GM12878 (cell line): Measurements from ENCODE around the gene CCDC85B. TPM values are rescaled to one million over a fixed set of nuclear protein-coding genes. Genes with fewer than 3 reads are reported as not detected.

Experiments
- CBFB ChIP-seq: IDR thresholded peaks from 2 replicates; pipeline ENCODE4 v1.6.1; 2016; ENCODE audit warnings: antibody characterized with exemption, low read depth
- CHD2 ChIP-seq: IDR thresholded peaks from 2 replicates; pipeline ENCODE4 v1.6.1; 2011; ENCODE audit warnings: low read depth, low read length, improper control_type of control experiment, borderline replicate concordance
- CREB1 ChIP-seq: IDR thresholded peaks from 2 replicates; pipeline ENCODE4 v1.6.1; 2012; ENCODE audit warnings: low read depth, mild to moderate bottlenecking, inconsistent platforms
- IKZF1 ChIP-seq: fragments of 450-650 bp; conservative IDR thresholded peaks from 2 replicates; pipeline ENCODE4 v1.6.1; 2017; ENCODE audit warnings: antibody characterized with exemption, mild to moderate bottlenecking
- KDM1A ChIP-seq: fragments of 200-600 bp; sonication (generic); IDR thresholded peaks from 2 replicates; pipeline ENCODE4 v1.6.1; 2016; ENCODE audit warnings: borderline replicate concordance
- NFYA ChIP-seq: IDR thresholded peaks from 2 replicates; pipeline ENCODE4 v1.6.1; 2011; ENCODE audit warnings: low read depth, mild to moderate bottlenecking, low read length, improper control_type of control experiment, borderline replicate concordance
- NR2C1 ChIP-seq: fragments of 450-650 bp; IDR thresholded peaks from 2 replicates; pipeline ENCODE4 v1.6.1; 2017; ENCODE audit warnings: antibody characterized with exemption, mild to moderate bottlenecking, moderate library complexity
- NR2C2 ChIP-seq: IDR thresholded peaks from 2 replicates; pipeline ENCODE4 v1.6.1; 2011; ENCODE audit warnings: borderline replicate concordance, low read depth; ENCODE audit not compliant: control insufficient read depth, insufficient read length
- PAX5 ChIP-seq: IDR thresholded peaks from 2 replicates; pipeline ENCODE4 v1.6.1; 2011; ENCODE audit warnings: low read depth, low read length, borderline replicate concordance
- PAX8 ChIP-seq: fragments of 450-650 bp; IDR thresholded peaks from 2 replicates; pipeline ENCODE4 v1.6.1; 2017; ENCODE audit warnings: mild to moderate bottlenecking, moderate library complexity
- POLR2A ChIP-seq: IDR thresholded peaks from 2 replicates; pipeline ENCODE4 v1.6.1; 2011; ENCODE audit warnings: low read depth, mild to moderate bottlenecking, low read length
- TBL1XR1 ChIP-seq: IDR thresholded peaks from 2 replicates; pipeline ENCODE4 v1.6.1; 2012; ENCODE audit warnings: low read depth, low read length, improper control_type of control experiment
- TCF7 ChIP-seq: IDR thresholded peaks from 2 replicates; pipeline ENCODE4 v1.6.1; 2014; ENCODE audit warnings: antibody characterized with exemption, borderline replicate concordance
- ZBED1 ChIP-seq: IDR thresholded peaks from 2 replicates; pipeline ENCODE4 v1.6.1; 2016; ENCODE audit warnings: borderline replicate concordance
- ZNF622 ChIP-seq: fragments of 450-650 bp; IDR thresholded peaks from 2 replicates; pipeline ENCODE4 v1.6.1; 2017; ENCODE audit warnings: mild to moderate bottlenecking, inconsistent platforms
- polyA plus RNA-seq, 11 experiments: library from polyadenylated mRNA; depleted of rRNA in 4 of 11; unstranded in 6 of 11; stranded (reverse) in 5 of 11; fragments of >200 nt; fragmentation: Nextera tagmentation in 4 of 11; fragmentation: Illumina TruSeq in 1 of 11; extraction: Ambion mirVana in 4 of 11; extraction: Trizol in 1 of 11; gene quantifications; 1 replicate in 1 of 11; 2 replicates in 10 of 11; pipeline versions ENCODE4 v1.2.1 to v1.2.3, GENCODE V29; 2011 to 2016; ENCODE audit warnings: inconsistent platforms in 2 of 11, missing spikeins in 2 of 11, low read depth in 1 of 11
- total RNA-seq, 4 experiments: library from RNA; depleted of rRNA in 3 of 4; stranded (reverse); fragments of >200 nt in 3 of 4; fragmentation: Illumina TruSeq in 1 of 4; extraction: Trizol in 1 of 4; gene quantifications; 2 replicates each; pipeline versions ENCODE4 v1.2.1 to v1.2.3, GENCODE V29; 2013 to 2021
- TF ChIP-seq, protein P1 (sequence below): fragments of 450-650 bp; IDR thresholded peaks from 2 replicates; pipeline ENCODE4 v1.6.1; 2016; ENCODE audit warnings: mild to moderate bottlenecking, moderate library complexity, borderline replicate concordance
- TF ChIP-seq, protein P2 (sequence below): fragments of 450-650 bp; IDR thresholded peaks from 2 replicates; pipeline ENCODE4 v1.6.1; 2017; ENCODE audit warnings: mild to moderate bottlenecking
- TF ChIP-seq, protein P3 (sequence below): IDR thresholded peaks from 2 replicates; pipeline ENCODE4 v1.6.1; 2012; ENCODE audit warnings: low read depth, low read length, improper control_type of control experiment
- TF ChIP-seq, protein P4 (sequence below): fragments of 450-650 bp; IDR thresholded peaks from 2 replicates; pipeline ENCODE4 v1.6.1; 2017; ENCODE audit warnings: antibody characterized with exemption, mild to moderate bottlenecking, moderate library complexity

CCDC85B gene
- total and polyA plus RNA-seq, 10 of the 15 experiments (the other 5 are each of a cell fraction or from before 2014, with no cell fraction given): 0.32 to 114 (median 49.5) TPM

DNA sequence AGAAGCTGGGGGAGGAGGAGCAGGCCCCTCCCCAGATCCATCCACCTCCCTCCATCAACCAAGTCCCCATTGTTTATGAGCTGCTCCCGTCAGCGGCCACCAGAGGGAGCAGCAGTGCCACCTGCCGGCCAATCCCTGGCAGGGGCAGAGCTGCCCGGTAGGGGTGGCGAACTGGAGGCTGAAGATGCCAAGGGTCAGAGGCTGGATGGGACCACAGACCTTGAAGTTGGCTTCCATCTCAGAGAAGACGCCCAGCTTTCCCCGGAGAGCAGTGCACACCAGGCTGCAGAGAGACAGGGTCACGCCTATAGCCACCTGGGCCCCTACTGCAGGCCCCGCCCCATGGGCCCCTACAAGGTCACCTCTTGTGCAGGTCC lies 5.8 kb upstream of the CCDC85B start (continued):
- TF ChIP-seq, protein P1, sequence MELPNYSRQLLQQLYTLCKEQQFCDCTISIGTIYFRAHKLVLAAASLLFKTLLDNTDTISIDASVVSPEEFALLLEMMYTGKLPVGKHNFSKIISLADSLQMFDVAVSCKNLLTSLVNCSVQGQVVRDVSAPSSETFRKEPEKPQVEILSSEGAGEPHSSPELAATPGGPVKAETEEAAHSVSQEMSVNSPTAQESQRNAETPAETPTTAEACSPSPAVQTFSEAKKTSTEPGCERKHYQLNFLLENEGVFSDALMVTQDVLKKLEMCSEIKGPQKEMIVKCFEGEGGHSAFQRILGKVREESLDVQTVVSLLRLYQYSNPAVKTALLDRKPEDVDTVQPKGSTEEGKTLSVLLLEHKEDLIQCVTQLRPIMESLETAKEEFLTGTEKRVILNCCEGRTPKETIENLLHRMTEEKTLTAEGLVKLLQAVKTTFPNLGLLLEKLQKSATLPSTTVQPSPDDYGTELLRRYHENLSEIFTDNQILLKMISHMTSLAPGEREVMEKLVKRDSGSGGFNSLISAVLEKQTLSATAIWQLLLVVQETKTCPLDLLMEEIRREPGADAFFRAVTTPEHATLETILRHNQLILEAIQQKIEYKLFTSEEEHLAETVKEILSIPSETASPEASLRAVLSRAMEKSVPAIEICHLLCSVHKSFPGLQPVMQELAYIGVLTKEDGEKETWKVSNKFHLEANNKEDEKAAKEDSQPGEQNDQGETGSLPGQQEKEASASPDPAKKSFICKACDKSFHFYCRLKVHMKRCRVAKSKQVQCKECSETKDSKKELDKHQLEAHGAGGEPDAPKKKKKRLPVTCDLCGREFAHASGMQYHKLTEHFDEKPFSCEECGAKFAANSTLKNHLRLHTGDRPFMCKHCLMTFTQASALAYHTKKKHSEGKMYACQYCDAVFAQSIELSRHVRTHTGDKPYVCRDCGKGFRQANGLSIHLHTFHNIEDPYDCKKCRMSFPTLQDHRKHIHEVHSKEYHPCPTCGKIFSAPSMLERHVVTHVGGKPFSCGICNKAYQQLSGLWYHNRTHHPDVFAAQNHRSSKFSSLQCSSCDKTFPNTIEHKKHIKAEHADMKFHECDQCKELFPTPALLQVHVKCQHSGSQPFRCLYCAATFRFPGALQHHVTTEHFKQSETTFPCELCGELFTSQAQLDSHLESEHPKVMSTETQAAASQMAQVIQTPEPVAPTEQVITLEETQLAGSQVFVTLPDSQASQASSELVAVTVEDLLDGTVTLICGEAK: no peak
- TF ChIP-seq POLR2A (no peak), IKZF1 (0 out of 2 replicates have a peak, but pooled peaks have one; percentile 42), PAX5 (0 out of 2 replicates have a peak, but pooled peaks have one; percentile 6), PAX8 (no peak), CBFB (no peak), KDM1A (no peak), NR2C1 (no peak), TBL1XR1 (0 out of 2 replicates have a peak, but pooled peaks have one; percentile 18), NR2C2 (no peak), CREB1 (no peak), ZBED1 (no peak), TCF7 (no peak), ZNF622 (no peak), NFYA (no peak), CHD2 (peak; percentile 60; the same call in 1 of the 2 replicates)
- TF ChIP-seq, protein P2, sequence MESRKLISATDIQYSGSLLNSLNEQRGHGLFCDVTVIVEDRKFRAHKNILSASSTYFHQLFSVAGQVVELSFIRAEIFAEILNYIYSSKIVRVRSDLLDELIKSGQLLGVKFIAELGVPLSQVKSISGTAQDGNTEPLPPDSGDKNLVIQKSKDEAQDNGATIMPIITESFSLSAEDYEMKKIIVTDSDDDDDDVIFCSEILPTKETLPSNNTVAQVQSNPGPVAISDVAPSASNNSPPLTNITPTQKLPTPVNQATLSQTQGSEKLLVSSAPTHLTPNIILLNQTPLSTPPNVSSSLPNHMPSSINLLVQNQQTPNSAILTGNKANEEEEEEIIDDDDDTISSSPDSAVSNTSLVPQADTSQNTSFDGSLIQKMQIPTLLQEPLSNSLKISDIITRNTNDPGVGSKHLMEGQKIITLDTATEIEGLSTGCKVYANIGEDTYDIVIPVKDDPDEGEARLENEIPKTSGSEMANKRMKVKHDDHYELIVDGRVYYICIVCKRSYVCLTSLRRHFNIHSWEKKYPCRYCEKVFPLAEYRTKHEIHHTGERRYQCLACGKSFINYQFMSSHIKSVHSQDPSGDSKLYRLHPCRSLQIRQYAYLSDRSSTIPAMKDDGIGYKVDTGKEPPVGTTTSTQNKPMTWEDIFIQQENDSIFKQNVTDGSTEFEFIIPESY: no peak
- TF ChIP-seq, protein P3, sequence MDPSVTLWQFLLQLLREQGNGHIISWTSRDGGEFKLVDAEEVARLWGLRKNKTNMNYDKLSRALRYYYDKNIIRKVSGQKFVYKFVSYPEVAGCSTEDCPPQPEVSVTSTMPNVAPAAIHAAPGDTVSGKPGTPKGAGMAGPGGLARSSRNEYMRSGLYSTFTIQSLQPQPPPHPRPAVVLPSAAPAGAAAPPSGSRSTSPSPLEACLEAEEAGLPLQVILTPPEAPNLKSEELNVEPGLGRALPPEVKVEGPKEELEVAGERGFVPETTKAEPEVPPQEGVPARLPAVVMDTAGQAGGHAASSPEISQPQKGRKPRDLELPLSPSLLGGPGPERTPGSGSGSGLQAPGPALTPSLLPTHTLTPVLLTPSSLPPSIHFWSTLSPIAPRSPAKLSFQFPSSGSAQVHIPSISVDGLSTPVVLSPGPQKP: peak; percentile 26; the same call in 1 of the 2 replicates
- TF ChIP-seq, protein P4, sequence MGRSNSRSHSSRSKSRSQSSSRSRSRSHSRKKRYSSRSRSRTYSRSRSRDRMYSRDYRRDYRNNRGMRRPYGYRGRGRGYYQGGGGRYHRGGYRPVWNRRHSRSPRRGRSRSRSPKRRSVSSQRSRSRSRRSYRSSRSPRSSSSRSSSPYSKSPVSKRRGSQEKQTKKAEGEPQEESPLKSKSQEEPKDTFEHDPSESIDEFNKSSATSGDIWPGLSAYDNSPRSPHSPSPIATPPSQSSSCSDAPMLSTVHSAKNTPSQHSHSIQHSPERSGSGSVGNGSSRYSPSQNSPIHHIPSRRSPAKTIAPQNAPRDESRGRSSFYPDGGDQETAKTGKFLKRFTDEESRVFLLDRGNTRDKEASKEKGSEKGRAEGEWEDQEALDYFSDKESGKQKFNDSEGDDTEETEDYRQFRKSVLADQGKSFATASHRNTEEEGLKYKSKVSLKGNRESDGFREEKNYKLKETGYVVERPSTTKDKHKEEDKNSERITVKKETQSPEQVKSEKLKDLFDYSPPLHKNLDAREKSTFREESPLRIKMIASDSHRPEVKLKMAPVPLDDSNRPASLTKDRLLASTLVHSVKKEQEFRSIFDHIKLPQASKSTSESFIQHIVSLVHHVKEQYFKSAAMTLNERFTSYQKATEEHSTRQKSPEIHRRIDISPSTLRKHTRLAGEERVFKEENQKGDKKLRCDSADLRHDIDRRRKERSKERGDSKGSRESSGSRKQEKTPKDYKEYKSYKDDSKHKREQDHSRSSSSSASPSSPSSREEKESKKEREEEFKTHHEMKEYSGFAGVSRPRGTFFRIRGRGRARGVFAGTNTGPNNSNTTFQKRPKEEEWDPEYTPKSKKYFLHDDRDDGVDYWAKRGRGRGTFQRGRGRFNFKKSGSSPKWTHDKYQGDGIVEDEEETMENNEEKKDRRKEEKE: no peak
